Adrenal gland (tissue), 12 donors: Measurements from ENCODE around the gene GPRIN2. TPM values are rescaled to one million over a fixed set of nuclear protein-coding genes. Genes with fewer than 3 reads are reported as not detected.

Experiments used
- DNase-seq, 7 donors: peaks; one replicate each; pipeline ENCODE4 v3.0.0-alpha.2; 2019 to 2020
- H3K27ac ChIP-seq, 5 donors: fragments of 200-600 bp; sonication (generic) in 4 of 5; 1 replicate in 3 of 5; 2 replicates in 2 of 5; pipeline versions ENCODE4 v1.5.1 to v1.8.0; 2016 to 2020; ENCODE audit warnings: mild to moderate bottlenecking in 1 of 5
- H3K27me3 ChIP-seq: fragments of 200-600 bp; 2 replicates; pipeline ENCODE4 v1.8.0; 2021
- H3K36me3 ChIP-seq, 2 donors: fragments of 200-600 bp; replicated peaks in 1 of 2; 1 replicate in 1 of 2; 2 replicates in 1 of 2; pipeline versions ENCODE4 v1.5.1 to v1.8.0; 2018 to 2022
- H3K4me1 ChIP-seq, 2 donors: fragments of 200-600 bp; replicated peaks in 1 of 2; 1 replicate in 1 of 2; 2 replicates in 1 of 2; pipeline versions ENCODE4 v1.5.1 to v1.8.0; 2018 to 2021
- H3K4me3 ChIP-seq, 4 donors: fragments of 200-600 bp; sonication (generic) in 3 of 4; one replicate each; pipeline ENCODE4 v1.5.1; 2016 to 2018
- H3K9me3 ChIP-seq, 3 donors: fragments of 200-600 bp; sonication (generic) in 1 of 3; replicated peaks in 1 of 3; 1 replicate in 2 of 3; 2 replicates in 1 of 3; pipeline versions ENCODE4 v1.5.1 to v1.8.0; 2016 to 2021
- CTCF ChIP-seq, 6 experiments: fragments of 450-650 bp in 4 of 6; fragments of 200-600 bp in 2 of 6; sonication (generic) in 1 of 6; IDR thresholded peaks; 1 replicate in 5 of 6; 2 replicates in 1 of 6; pipeline versions ENCODE4 v1.5.1 to v1.8.0; 2016 to 2021; ENCODE audit warnings: antibody characterized with exemption in 6 of 6, mild to moderate bottlenecking in 2 of 6, moderate library complexity in 1 of 6
- POLR2A ChIP-seq, 2 donors: fragments of 450-650 bp; IDR thresholded peaks; one replicate each; pipeline ENCODE4 v1.6.1; 2017; ENCODE audit warnings: antibody characterized with exemption in 2 of 2, mild to moderate bottlenecking in 2 of 2, moderate library complexity in 1 of 2
- WGBS, 4 donors: extraction: QIAGEN DNeasy Blood & Tissue Kit in 2 of 4; methylation state at CpG; one replicate each; pipeline versions ENCODE4 v1.1.5 to v1.1.7; 2013 to 2017; 5-methylcytosine and 5-hydroxymethylcytosine counted together
- intact Hi-C, 2 donors: fragments of 100-400 bp; cut with DNase I; formaldehyde crosslinking; loops; one replicate each; pipeline versions ENCODE4 v1.14.1 to v1.15.0; 2022 to 2023
- polyA plus RNA-seq, 3 donors: library from polyadenylated mRNA; stranded (reverse); fragments of 200-250 nt in 2 of 3; fragments of 350-450 nt in 1 of 3; fragmentation: Illumina TruSeq in 1 of 3; extraction: RNeasy Lipid Tissue Mini Kit (QIAGEN cat#74804) in 1 of 3; gene quantifications; one replicate each; pipeline ENCODE4 v1.2.3, GENCODE V29; 2013 to 2014
- total RNA-seq, 9 donors: library from RNA; depleted of rRNA in 4 of 9; stranded (reverse); fragments of >200 nt in 4 of 9; fragments of 120-200 nt in 1 of 9; fragmentation: NEBNext Ultra II Directional in 1 of 9; extraction: Animal tissue kit (Norgen Biotek cat#: 25700) in 1 of 9; gene quantifications; one replicate each; pipeline versions ENCODE4 v1.1.0 to v1.2.4, GENCODE V29; 2013 to 2023
- donor health status: healthy with polysubstance abuse.
- donor health status: Bipolar disorder and iron deficiency.
- donor health status: DM: yes; HTN: yes; CAD: no.
- donor health status: DM: no; HTN: no; CAD: no.
- donor health status: DM: no; HTN: no; CAD: no.
- donor health status: DM: yes; HTN: yes; CAD: no.

Gene GPRIN2
- total and polyA plus RNA-seq, 12 donors = 0.17 to 0.56 (median 0.28) TPM; not detected in 7

- DNase-seq = peak; percentile 88 to 98 (median 95)
- no peaks in the 10 kb centered on the region for H3K36me3 ChIP-seq
- TF ChIP-seq CTCF (IDR thresholded peaks at IDR 0.05) = no peak
- TF ChIP-seq POLR2A (IDR thresholded peaks at IDR 0.05) = peak in 1 of 2 donors; percentile 13
- no peak overlapping the region for H3K4me3 ChIP-seq
- no peaks in the 10 kb centered on the region for H3K27me3 ChIP-seq
- H3K27ac ChIP-seq = peak overlapping the region in 3 of 5 donors; percentile 20 to 45 (median 45)
- no peaks in the 10 kb centered on the region for H3K9me3 ChIP-seq
- peaks cover 16 to 17% of the 10 kb centered on the region in 2 donors for H3K4me1 ChIP-seq
- WGBS, 4 donors = 40 to 54% (median 48%) methylated on average over 8 of the region's 8 CpGs
- intact Hi-C loops = no loop called here
These were observed 32.4 kb downstream of the GPRIN2 start for GRCh38 chr10:46523962-46524471.

- peaks cover 16 to 17% of the 10 kb centered on the region in 2 donors for H3K4me1 ChIP-seq
- H3K36me3 ChIP-seq = no peaks in the 10 kb centered on the region
- peak overlapping the region in 3 of 5 donors; percentile 20 to 45 (median 45) for H3K27ac ChIP-seq
- TF ChIP-seq CTCF (IDR thresholded peaks at IDR 0.05) (no peak), POLR2A (IDR thresholded peaks at IDR 0.05) (no peak)
- WGBS, 4 donors = 61 to 68% (median 67%) methylated on average over 10 to 12 of the region's 12 CpGs
- H3K27me3 ChIP-seq = no peaks in the 10 kb centered on the region
- intact Hi-C loops = no loop called here
- H3K9me3 ChIP-seq = no peaks in the 10 kb centered on the region
- peak in 5 of 7 donors; percentile 21 to 44 (median 30) for DNase-seq
- no peak overlapping the region for H3K4me3 ChIP-seq
These were observed 33.1 kb downstream of the GPRIN2 start for GRCh38 chr10:46523119-46523961.

GRCh38 chr10:46522295-46523118 lies 34.0 kb downstream of the GPRIN2 start:
- no peaks in the 10 kb centered on the region for H3K9me3 ChIP-seq
- DNase-seq = peak in 5 of 7 donors; percentile 5 to 42 (median 14)
- no peak overlapping the region for H3K4me3 ChIP-seq
- intact Hi-C loops = no loop called here
- peaks cover 16 to 17% of the 10 kb centered on the region in 2 donors for H3K4me1 ChIP-seq
- H3K27ac ChIP-seq = no peak overlapping the region
- no peaks in the 10 kb centered on the region for H3K27me3 ChIP-seq
- WGBS, 4 donors = 90 to 95% (median 91%) methylated on average over 10 of the region's 10 CpGs
- TF ChIP-seq POLR2A (IDR thresholded peaks at IDR 0.05) = no peak
- TF ChIP-seq CTCF (IDR thresholded peaks at IDR 0.05) = no peak
- no peaks in the 10 kb centered on the region for H3K36me3 ChIP-seq

- H3K27ac ChIP-seq = no peak overlapping the region
- no peaks in the 10 kb centered on the region for H3K36me3 ChIP-seq
- H3K4me3 ChIP-seq = no peak overlapping the region
- H3K4me1 ChIP-seq = peaks cover 16 to 17% of the 10 kb centered on the region in 2 donors
- H3K9me3 ChIP-seq = no peaks in the 10 kb centered on the region
- WGBS, 4 donors = 74 to 78% (median 74%) methylated on average over 5 of the region's 5 CpGs
- TF ChIP-seq CTCF (IDR thresholded peaks at IDR 0.05) (no peak), POLR2A (IDR thresholded peaks at IDR 0.05) (no peak)
- intact Hi-C loops = no loop called here
- DNase-seq = peak in 5 of 7 donors; percentile 11 to 57 (median 16)
- no peaks in the 10 kb centered on the region for H3K27me3 ChIP-seq
These were observed 35.5 kb downstream of the GPRIN2 start for GRCh38 chr10:46520941-46521340.
